Stimulated activated CD8-positive, alpha-beta memory T cell treated with anti-CD3 and anti-CD28 coated beads, Interleukin-12 subunit alpha, Interleukin-12 subunit beta, amount 100 ng/mL, for 1 hour (primary cell): ENCODE results near the gene BSPRY.
"Not testable (repeated sequence)": the region's sequence is repeated elsewhere in the genome, so short reads cannot be mapped to it uniquely, and the experiment has no call there.

Experiments
- DNase-seq: peaks from one replicate; pipeline ENCODE4 v3.0.0-alpha.2; 2020; ENCODE audit warnings: low read depth

BSPRY gene

GRCh38 chr9:113395000-113395861, 45.9 kb downstream of the BSPRY start:
- no peak for DNase-seq

- DNase-seq = no peak
Measured at GRCh38 chr9:113397203-113397631, 47.9 kb downstream of the BSPRY start.

- DNase-seq = no peak
Measured at GRCh38 chr9:113398796-113399195, 49.5 kb downstream of the BSPRY start.

GRCh38 chr9:113399646-113400200, 50.4 kb downstream of the BSPRY start:
- DNase-seq = no peak

- peak; percentile 98 for DNase-seq
Measured at GRCh38 chr9:113401027-113401792, 51.9 kb downstream of the BSPRY start, which contains the start of gene ALAD. TSS of gene ALAD (minus strand) at chr9:113401284. CDS start at chr9:113393559, 7,725 bp downstream.

GRCh38 chr9:113403646-113404045, 54.3 kb downstream of the BSPRY start:
- no peak for DNase-seq

GRCh38 chr9:113406353-113406752, 57.0 kb downstream of the BSPRY start:
- DNase-seq = not testable (repeated sequence)

GRCh38 chr9:113406873-113407511, 57.7 kb downstream of the BSPRY start:
- peak; percentile 25 for DNase-seq

GRCh38 chr9:113409481-113409880, 60.1 kb downstream of the BSPRY start:
- DNase-seq = no peak

- no peak for DNase-seq
Measured at GRCh38 chr9:113409883-113410206, 60.5 kb downstream of the BSPRY start.

- DNase-seq = peak; percentile 89
Measured at GRCh38 chr9:113410207-113410864, 61.0 kb downstream of the BSPRY start, which contains the start of the genes C9orf43 and POLE3. TSS of gene C9orf43 (plus strand) at chr9:113410747. CDS start at chr9:113413494, 2,747 bp downstream. TSS of gene POLE3 (minus strand) at chr9:113410675. CDS start at chr9:113410293, 382 bp downstream.

GRCh38 chr9:113416149-113416721, 66.9 kb downstream of the BSPRY start:
- no peak for DNase-seq

- DNase-seq = no peak
Measured at GRCh38 chr9:113417370-113417769, 68.0 kb downstream of the BSPRY start.
